Upper lobe of left lung (tissue), 4 donors: ENCODE results near the gene EPB41L3.

Experiments
- CTCF ChIP-seq, 6 experiments: fragments of 450-650 bp in 4 of 6; fragments of 200-600 bp in 2 of 6; sonication (generic) in 2 of 6; IDR thresholded peaks; one replicate each; pipeline ENCODE4 v1.5.1; 2016 to 2019; ENCODE audit warnings: antibody characterized with exemption in 6 of 6
- EP300 ChIP-seq, 4 donors: sonication (generic); formaldehyde crosslinking; IDR thresholded peaks; one replicate each; pipeline ENCODE4 v1.5.1; 2017; ENCODE audit warnings: antibody characterized with exemption in 4 of 4, control low read depth in 2 of 4
- POLR2A ChIP-seq, 4 donors: fragments of 450-650 bp; IDR thresholded peaks; one replicate each; pipeline ENCODE4 v1.5.1; 2016 to 2017; ENCODE audit warnings: antibody characterized with exemption in 4 of 4, mild to moderate bottlenecking in 2 of 4
- POLR2AphosphoS5 ChIP-seq, 2 donors: sonication (generic); formaldehyde crosslinking; IDR thresholded peaks; one replicate each; pipeline ENCODE4 v1.5.1; 2017; ENCODE audit warnings: antibody characterized with exemption in 2 of 2

GRCh38 chr18:5506174-5506573 lies 37.6 kb downstream of the EPB41L3 start:
- TF ChIP-seq CTCF (IDR thresholded peaks at IDR 0.05) (no peak), POLR2AphosphoS5 (IDR thresholded peaks at IDR 0.05) (no peak), EP300 (IDR thresholded peaks at IDR 0.05) (no peak), POLR2A (IDR thresholded peaks at IDR 0.05) (no peak)
